ENCODE measurements around the gene SLC47A2. TPM values are rescaled to one million over a fixed set of nuclear protein-coding genes. Genes with fewer than 3 reads are reported as not detected.
A peak's percentile ranks its signal among the peaks of the same experiment; 100 is the strongest.

The SLC47A2 gene
- total and polyA plus RNA-seq, 2 of the 13 experiments (the other 11 are each of a cell fraction or from before 2014, with no cell fraction given) = 0.04 TPM; not detected in 1

GRCh38 chr17:19741832-19742457 is 25.6 kb upstream of the SLC47A2 start:
- ATAC-seq = no peak; the same call in 2 of the 3 replicates
- BruUV-seq (replicated peaks) = no TSS peak
- no peaks in the 10 kb centered on the region for H3K36me3 ChIP-seq (replicated peaks in 1 of 2; ENCODE audit: control insufficient read depth in 1 of 2, insufficient read depth in 2 of 2, low read length in 2 of 2)
- peaks cover 40% of the 10 kb centered on the region for H3K4me1 ChIP-seq (ENCODE audit: insufficient read depth, low read length)
- H3K27ac ChIP-seq (ENCODE audit: extremely low read length, insufficient read depth, low read length) = no peak overlapping the region
- CTCF ChIA-PET (ENCODE audit: low intra/inter-chr PET ratio, low total read pairs) = no interaction called here
- in situ Hi-C loops (cut with HindIII; ENCODE audit: extremely low pct_ligation_motif_present, low pct_unique_long_range_greater_than_20kb) (no loop called here), intact Hi-C loops (cut with micrococcal nuclease; ENCODE audit: unreplicated experiment) (no loop called here)
- H2AFZ ChIP-seq (ENCODE audit: low read length) = no peak overlapping the region
- no peak overlapping the region for H3K9ac ChIP-seq (ENCODE audit: insufficient read depth, low read depth, low read length)
- H3K4me3 ChIP-seq (replicated peaks in 1 of 3; ENCODE audit: insufficient read depth in 1 of 3, low read depth in 2 of 3, low read length in 3 of 3) = no peak overlapping the region
- TF ChIP-seq HDAC6 (IDR thresholded peaks at IDR 0.05; ENCODE audit: low read depth, low read length) = no peak
- TF ChIP-seq ZNF687 (CRISPR knock-in tag; IDR thresholded peaks at IDR 0.05) = 0 out of 2 replicates have a peak, but pooled peaks have one; percentile 9
- no peaks in the 10 kb centered on the region for H3K79me2 ChIP-seq (ENCODE audit: insufficient read depth, low read length)
- DNase-seq (ENCODE audit: low spot score) = no peak
- H4K20me1 ChIP-seq (ENCODE audit: insufficient read depth, low read length) = no peaks in the 10 kb centered on the region
- 86% methylated on average over 7 of the region's 14 CpGs for WGBS (ENCODE audit: low lambda C conversion rate)
- FAIRE-seq = no peak
- H3K4me2 ChIP-seq (ENCODE audit: low read depth, low read length) = no peak overlapping the region
- POLR2A ChIA-PET = interaction anchor here (1.5 kb wide), 1 partner anchor 14 kb away, joined by 5 read pairs; no protein-coding TSS in a partner anchor
- no peaks in the 10 kb centered on the region; a peak in 1 of 5 replicates for H3K27me3 ChIP-seq (ENCODE audit: control insufficient read depth in 1 of 2, insufficient read depth in 2 of 2, low read length in 2 of 2)
- H3K9me3 ChIP-seq (ENCODE audit: low read length) = no peaks in the 10 kb centered on the region

- Histone ChIP-seq H3K4me3 (replicated peaks in 1 of 3; ENCODE audit: insufficient read depth in 1 of 3, low read depth in 2 of 3, low read length in 3 of 3) (no peak overlapping the region), H3K79me2 (ENCODE audit: insufficient read depth, low read length) (no peaks in the 10 kb centered on the region), H2AFZ (ENCODE audit: low read length) (no peak overlapping the region), H3K4me2 (ENCODE audit: low read depth, low read length) (no peak overlapping the region), H3K9me3 (ENCODE audit: low read length) (no peaks in the 10 kb centered on the region), H3K36me3 (replicated peaks in 1 of 2; ENCODE audit: control insufficient read depth in 1 of 2, insufficient read depth in 2 of 2, low read length in 2 of 2) (no peaks in the 10 kb centered on the region), H3K27ac (ENCODE audit: extremely low read length, insufficient read depth, low read length) (no peak overlapping the region), H3K4me1 (ENCODE audit: insufficient read depth, low read length) (peaks cover 41% of the 10 kb centered on the region), H4K20me1 (ENCODE audit: insufficient read depth, low read length) (no peaks in the 10 kb centered on the region), H3K9ac (ENCODE audit: insufficient read depth, low read depth, low read length) (no peak overlapping the region), H3K27me3 (ENCODE audit: control insufficient read depth in 1 of 2, insufficient read depth in 2 of 2, low read length in 2 of 2) (no peaks in the 10 kb centered on the region; a peak in 1 of 5 replicates)
- CTCF ChIA-PET (ENCODE audit: low intra/inter-chr PET ratio, low total read pairs) = no interaction called here
- WGBS (ENCODE audit: low lambda C conversion rate) = 74% methylated on average over 7 of the region's 7 CpGs
- intact Hi-C loops (cut with micrococcal nuclease; ENCODE audit: unreplicated experiment) (no loop called here), in situ Hi-C loops (cut with HindIII; ENCODE audit: extremely low pct_ligation_motif_present, low pct_unique_long_range_greater_than_20kb) (no loop called here)
- no TSS peak for BruUV-seq (replicated peaks)
- FAIRE-seq = no peak
- no peak for TF ChIP-seq ZNF691 (CRISPR knock-in tag; IDR thresholded peaks at IDR 0.05; ENCODE audit: borderline replicate concordance, low read depth)
- no peak for TF ChIP-seq BHLHE40 (IDR thresholded peaks at IDR 0.05; ENCODE audit: low read length)
- TF ChIP-seq ZNF615 (CRISPR knock-in tag; IDR thresholded peaks at IDR 0.05; ENCODE audit: borderline replicate concordance) = no peak
- TF ChIP-seq NKX3-1 (CRISPR knock-in tag; IDR thresholded peaks at IDR 0.05) = no peak
- TF ChIP-seq FOXK1 (CRISPR knock-in tag; IDR thresholded peaks at IDR 0.05; ENCODE audit: borderline replicate concordance, low read depth) = no peak
- no peak for TF ChIP-seq MTA1 (CRISPR knock-in tag; IDR thresholded peaks at IDR 0.05; ENCODE audit: borderline replicate concordance)
- no peak for TF ChIP-seq ZNF468 (CRISPR knock-in tag; IDR thresholded peaks at IDR 0.05)
- TF ChIP-seq GABPB1 (CRISPR knock-in tag; IDR thresholded peaks at IDR 0.05) = no peak
- TF ChIP-seq ZNF549 (CRISPR knock-in tag; IDR thresholded peaks at IDR 0.05) = no peak
- no peak for TF ChIP-seq PHF5A (CRISPR knock-in tag; IDR thresholded peaks at IDR 0.05; ENCODE audit: low read depth, unreplicated experiment)
- no peak for ATAC-seq
- POLR2A ChIA-PET = interaction anchor here (0.9 kb wide), 1 partner anchor 13 kb away, joined by 4 read pairs; no protein-coding TSS in a partner anchor
- no peak for DNase-seq (ENCODE audit: low spot score)
Observed at GRCh38 chr17:19740933-19741332, 24.5 kb upstream of the SLC47A2 start.
